ENCODE measurements around the gene MORN1. TPM values are rescaled to one million over a fixed set of nuclear protein-coding genes. Genes with fewer than 3 reads are reported as not detected.
A peak's percentile ranks its signal among the peaks of the same experiment; 100 is the strongest.

Gene MORN1
- total RNA-seq, 4 donors from 2014 or later: 4.9 to 21.5 (median 15.9) TPM

DNA sequence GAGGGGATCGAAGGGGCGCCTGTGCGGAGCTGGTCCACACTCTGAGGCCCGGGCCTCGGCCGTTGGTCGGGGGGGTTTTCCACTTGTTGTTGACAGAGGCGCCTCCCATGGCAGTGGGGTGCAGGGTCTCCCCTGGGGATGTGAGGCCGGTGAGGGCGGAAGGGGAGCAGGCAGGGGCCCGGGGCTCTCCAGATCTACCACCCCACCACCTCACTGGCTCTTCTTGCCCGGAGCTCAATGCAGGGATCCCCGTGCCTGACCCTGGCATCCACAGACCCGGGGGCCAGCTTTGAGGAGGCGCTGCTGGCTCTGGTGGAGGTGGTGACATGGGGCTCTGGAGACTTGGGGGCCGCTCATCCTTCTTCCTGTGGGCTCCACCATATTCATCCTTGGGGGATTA lies 28.1 kb upstream of the MORN1 start:
- no peak overlapping the region for H3K4me3 ChIP-seq
- DNase-seq: no peak
- H3K4me1 ChIP-seq: peaks cover 0 to 17% (median 9%) of the 10 kb centered on the region in 4 donors
- H3K27me3 ChIP-seq: no peaks in the 10 kb centered on the region
- TF ChIP-seq, protein P1, sequence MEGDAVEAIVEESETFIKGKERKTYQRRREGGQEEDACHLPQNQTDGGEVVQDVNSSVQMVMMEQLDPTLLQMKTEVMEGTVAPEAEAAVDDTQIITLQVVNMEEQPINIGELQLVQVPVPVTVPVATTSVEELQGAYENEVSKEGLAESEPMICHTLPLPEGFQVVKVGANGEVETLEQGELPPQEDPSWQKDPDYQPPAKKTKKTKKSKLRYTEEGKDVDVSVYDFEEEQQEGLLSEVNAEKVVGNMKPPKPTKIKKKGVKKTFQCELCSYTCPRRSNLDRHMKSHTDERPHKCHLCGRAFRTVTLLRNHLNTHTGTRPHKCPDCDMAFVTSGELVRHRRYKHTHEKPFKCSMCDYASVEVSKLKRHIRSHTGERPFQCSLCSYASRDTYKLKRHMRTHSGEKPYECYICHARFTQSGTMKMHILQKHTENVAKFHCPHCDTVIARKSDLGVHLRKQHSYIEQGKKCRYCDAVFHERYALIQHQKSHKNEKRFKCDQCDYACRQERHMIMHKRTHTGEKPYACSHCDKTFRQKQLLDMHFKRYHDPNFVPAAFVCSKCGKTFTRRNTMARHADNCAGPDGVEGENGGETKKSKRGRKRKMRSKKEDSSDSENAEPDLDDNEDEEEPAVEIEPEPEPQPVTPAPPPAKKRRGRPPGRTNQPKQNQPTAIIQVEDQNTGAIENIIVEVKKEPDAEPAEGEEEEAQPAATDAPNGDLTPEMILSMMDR (IDR thresholded peaks at IDR 0.05): no peak
- TF ChIP-seq POLR2A (IDR thresholded peaks at IDR 0.05): no peak
- H3K9me3 ChIP-seq: peaks cover 0 to 8% (median 2%) of the 10 kb centered on the region in 4 donors
- no peak overlapping the region for H3K27ac ChIP-seq
- no peaks in the 10 kb centered on the region for H3K36me3 ChIP-seq

- no peak for DNase-seq
- Histone ChIP-seq H3K27me3 (no peaks in the 10 kb centered on the region), H3K36me3 (no peaks in the 10 kb centered on the region), H3K4me3 (no peak overlapping the region), H3K4me1 (peaks cover 0 to 23% (median 14%) of the 10 kb centered on the region in 4 donors), H3K9me3 (peaks cover 0 to 8% (median 2%) of the 10 kb centered on the region in 4 donors), H3K27ac (no peak overlapping the region)
- TF ChIP-seq POLR2A (IDR thresholded peaks at IDR 0.05): no peak
- TF ChIP-seq, protein P1 (IDR thresholded peaks at IDR 0.05): no peak
Observed at GRCh38 chr1:2418791-2419320, 27.5 kb upstream of the MORN1 start.

DNA sequence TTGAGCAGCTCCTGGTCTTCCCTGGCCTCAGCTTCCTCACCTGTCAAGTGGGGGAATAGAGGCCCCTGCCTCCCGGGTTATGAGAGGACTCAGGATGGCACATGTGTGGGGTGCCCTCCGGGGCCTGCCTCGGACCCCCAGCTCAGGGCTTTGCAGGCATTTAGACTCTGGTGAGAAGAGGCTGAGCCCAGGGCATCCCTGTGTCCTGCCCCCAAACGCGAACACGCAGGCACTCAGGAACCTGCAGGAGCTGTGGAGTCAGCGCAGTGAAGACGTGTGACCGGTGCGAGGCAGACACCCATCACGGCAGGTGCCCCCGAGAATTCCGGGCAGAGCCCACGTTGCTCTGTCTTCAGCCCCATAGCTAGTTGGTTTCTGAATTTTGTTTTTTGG lies 26.5 kb upstream of the MORN1 start:
- no peak for DNase-seq
- TF ChIP-seq, protein P1 (IDR thresholded peaks at IDR 0.05): no peak
- TF ChIP-seq POLR2A (IDR thresholded peaks at IDR 0.05): no peak
- Histone ChIP-seq H3K27me3 (no peaks in the 10 kb centered on the region), H3K4me1 (peaks cover 0 to 32% (median 22%) of the 10 kb centered on the region in 4 donors), H3K9me3 (no peaks in the 10 kb centered on the region), H3K4me3 (no peak overlapping the region), H3K27ac (no peak overlapping the region), H3K36me3 (no peaks in the 10 kb centered on the region)

DNA sequence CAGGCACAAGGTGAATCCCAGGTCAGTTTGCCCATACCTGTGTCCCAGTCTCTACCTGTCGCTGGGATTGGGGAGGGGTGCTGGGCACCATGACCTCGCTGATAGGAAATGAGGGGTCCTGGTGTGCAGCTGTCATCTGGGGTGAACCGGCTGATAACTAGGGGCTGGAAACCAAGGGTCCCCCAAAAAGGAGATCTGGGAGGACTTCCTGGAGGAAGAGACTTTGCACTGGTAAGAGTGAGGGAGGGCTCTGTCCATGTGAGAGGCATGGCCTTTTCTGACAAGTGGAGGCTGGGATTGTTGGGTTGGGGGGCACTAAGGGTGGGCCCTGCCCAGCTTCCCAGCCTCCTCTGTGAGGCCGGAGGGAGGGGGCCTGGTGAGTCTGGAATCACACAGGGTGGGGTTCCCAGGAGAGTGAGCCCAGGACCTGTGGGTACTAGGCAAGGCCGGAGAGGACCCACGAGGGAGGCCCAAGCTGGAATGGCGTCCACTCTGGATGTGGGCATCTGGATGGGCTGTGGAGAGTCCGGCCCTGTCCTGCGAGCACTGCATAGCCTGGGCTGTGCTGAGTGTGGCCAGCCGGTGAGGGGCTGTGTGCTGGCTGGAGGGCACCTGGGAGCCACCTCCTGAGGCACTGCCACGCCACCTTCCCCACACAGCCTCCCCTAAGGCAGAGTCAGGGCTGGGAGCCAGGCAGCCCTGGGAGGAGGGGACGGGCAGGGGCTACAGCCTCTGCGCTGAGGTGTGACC lies 25.9 kb upstream of the MORN1 start:
- H3K4me1 ChIP-seq: peaks cover 0 to 32% (median 22%) of the 10 kb centered on the region in 4 donors
- H3K9me3 ChIP-seq: no peaks in the 10 kb centered on the region
- H3K4me3 ChIP-seq: no peak overlapping the region
- no peaks in the 10 kb centered on the region for H3K27me3 ChIP-seq
- no peak for DNase-seq
- H3K27ac ChIP-seq: no peak overlapping the region
- H3K36me3 ChIP-seq: no peaks in the 10 kb centered on the region
- no peak for TF ChIP-seq POLR2A (IDR thresholded peaks at IDR 0.05)
- TF ChIP-seq, protein P1 (IDR thresholded peaks at IDR 0.05): no peak

DNA sequence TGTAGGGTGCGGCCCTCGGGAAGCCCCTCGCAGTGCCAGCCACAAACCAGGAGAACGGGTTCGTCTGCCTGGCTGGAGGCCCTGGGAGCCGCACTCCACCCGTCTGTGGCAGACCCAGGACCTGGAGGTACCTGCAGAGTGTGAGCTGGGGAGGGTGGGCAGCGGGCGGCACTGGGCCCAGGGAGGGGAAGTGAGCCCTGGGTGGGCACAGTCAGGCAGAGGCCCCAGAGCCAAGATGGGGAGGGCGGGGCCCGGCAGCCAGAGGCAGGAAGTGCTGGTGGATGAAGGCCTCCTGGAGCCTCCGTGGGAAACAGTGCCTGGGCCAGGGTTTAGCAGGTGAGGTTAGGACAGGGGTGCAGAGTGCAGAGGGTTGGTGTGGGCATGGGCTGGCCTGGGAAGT lies 25.0 kb upstream of the MORN1 start:
- Histone ChIP-seq H3K27ac (peak overlapping the region; percentile 61 to 81 (median 70)), H3K4me1 (peaks cover 0 to 39% (median 28%) of the 10 kb centered on the region in 4 donors), H3K36me3 (no peaks in the 10 kb centered on the region), H3K4me3 (peak overlapping the region; percentile 30 to 47 (median 46)), H3K27me3 (no peaks in the 10 kb centered on the region), H3K9me3 (no peaks in the 10 kb centered on the region)
- TF ChIP-seq, protein P1 (IDR thresholded peaks at IDR 0.05): no peak
- no peak for TF ChIP-seq POLR2A (IDR thresholded peaks at IDR 0.05)
- peak; percentile 40 to 64 (median 60) for DNase-seq
